ENCODE data around the gene FAM180A. TPM values are rescaled to one million over a fixed set of nuclear protein-coding genes. Genes with fewer than 3 reads are reported as not detected.

Gene FAM180A
- total and polyA plus RNA-seq, 9 of the 15 experiments (the other 6 are each of a cell fraction or from before 2014, with no cell fraction given): not detected

DNA sequence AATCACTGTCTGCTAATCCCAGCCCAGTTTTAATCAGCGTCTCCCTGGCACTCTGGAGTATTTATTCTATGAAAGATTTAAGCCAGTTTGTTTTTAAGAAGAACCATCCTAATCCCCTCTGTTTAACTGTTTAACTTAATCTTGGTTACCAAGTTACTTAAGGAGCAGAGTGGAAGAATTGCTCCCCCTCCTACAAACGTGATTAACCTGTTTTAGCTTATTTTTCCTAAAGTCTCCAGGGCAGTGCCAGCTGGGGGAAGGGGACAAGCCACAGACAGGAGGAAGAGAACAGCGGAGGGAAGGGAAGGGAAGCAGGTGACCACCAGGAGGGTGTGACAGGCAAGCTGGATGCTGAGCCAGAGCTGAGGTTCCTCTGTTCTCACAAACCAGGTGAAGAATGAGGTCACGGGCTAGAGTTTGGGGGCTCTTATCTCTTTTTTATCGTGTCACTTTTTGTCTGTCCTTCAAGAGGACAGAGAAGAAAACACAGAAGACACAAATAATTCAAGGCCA, 22.3 kb downstream of the FAM180A start:
- TF ChIP-seq HMBOX1 (IDR thresholded peaks at IDR 0.05) (peak; percentile 44; the same call in 1 of the 2 replicates), SFPQ (IDR thresholded peaks at IDR 0.05; ENCODE audit: low read depth, low read length) (no peak), USF1 (CRISPR knock-in tag; IDR thresholded peaks at IDR 0.05) (no peak), ELK1 (CRISPR knock-in tag; IDR thresholded peaks at IDR 0.05) (no peak)
- CTCF ChIA-PET (ENCODE audit: low intra/inter-chr PET ratio): no interaction called here
- in situ Hi-C loops (cut with MboI): no loop called here
- no peaks in the 10 kb centered on the region for H3K79me2 ChIP-seq (ENCODE audit: control insufficient read depth, insufficient read depth, low read length)
- H3K4me1 ChIP-seq (replicated peaks in 1 of 2; ENCODE audit: control insufficient read depth in 2 of 2, insufficient read depth in 2 of 2, low read length in 2 of 2): peaks cover 8 to 24% of the 10 kb centered on the region in 2 experiments
- no peaks in the 10 kb centered on the region for H3K36me3 ChIP-seq (ENCODE audit: control insufficient read depth, insufficient read depth, low read length)
- no peaks in the 10 kb centered on the region for H3K9me1 ChIP-seq (ENCODE audit: control insufficient read depth, insufficient read depth, low read length)
- H3K4me2 ChIP-seq (ENCODE audit: insufficient read depth, low read length): no peak overlapping the region
- DNase-seq (ENCODE audit: extremely low read depth in 1 of 4, low spot score in 3 of 4) (no peak), FAIRE-seq (no peak), ATAC-seq (no peak)
- POLR2A ChIA-PET: interaction anchor here (0.6 to 1.4 kb wide), 5 partner anchors 10 to 1079 kb away, joined by 3 to 4 read pairs (median 3); no protein-coding TSS in a partner anchor
- BruUV-seq (replicated peaks): no TSS peak
- H3K9me3 ChIP-seq (replicated peaks; ENCODE audit: control insufficient read depth, insufficient read depth, low read depth, low read length): no peaks in the 10 kb centered on the region
- H4K20me1 ChIP-seq (replicated peaks; ENCODE audit: control insufficient read depth, insufficient read depth, low read length): no peaks in the 10 kb centered on the region
- 1% methylated on average over 5 of the region's 5 CpGs for WGBS (ENCODE audit: insufficient coverage, low coverage, missing lambda C conversion rate)
- no peak overlapping the region for H3K27ac ChIP-seq (ENCODE audit: extremely low read depth, low read depth, low read length)
- H2AFZ ChIP-seq (ENCODE audit: low read depth, low read length): no peak overlapping the region
- intact Hi-C loops (cut with micrococcal nuclease): no loop called here
- H3K4me3 ChIP-seq: no peak overlapping the region
- H3K27me3 ChIP-seq (ENCODE audit: control insufficient read depth in 2 of 2, insufficient read depth in 2 of 2, low read length in 2 of 2): peaks cover 13 to 18% of the 10 kb centered on the region in 2 experiments
- H3K9ac ChIP-seq (ENCODE audit: insufficient read depth in 1 of 2, low read depth in 2 of 2, low read length in 2 of 2): no peak overlapping the region

Measured in K562 (cell line).